UCSD-AML1 (cell line): ENCODE data around the gene PI4K2B.
"Not testable (repeated sequence)": the region's sequence is repeated elsewhere in the genome, so short reads cannot be mapped to it uniquely, and the experiment has no call there.

Experiments used
- DNase-seq: peaks from one replicate; lab custom pipeline; 2025; ENCODE audit not compliant: unreplicated experiment; lab: John Stamatoyannopoulos, UW

Gene PI4K2B

DNA sequence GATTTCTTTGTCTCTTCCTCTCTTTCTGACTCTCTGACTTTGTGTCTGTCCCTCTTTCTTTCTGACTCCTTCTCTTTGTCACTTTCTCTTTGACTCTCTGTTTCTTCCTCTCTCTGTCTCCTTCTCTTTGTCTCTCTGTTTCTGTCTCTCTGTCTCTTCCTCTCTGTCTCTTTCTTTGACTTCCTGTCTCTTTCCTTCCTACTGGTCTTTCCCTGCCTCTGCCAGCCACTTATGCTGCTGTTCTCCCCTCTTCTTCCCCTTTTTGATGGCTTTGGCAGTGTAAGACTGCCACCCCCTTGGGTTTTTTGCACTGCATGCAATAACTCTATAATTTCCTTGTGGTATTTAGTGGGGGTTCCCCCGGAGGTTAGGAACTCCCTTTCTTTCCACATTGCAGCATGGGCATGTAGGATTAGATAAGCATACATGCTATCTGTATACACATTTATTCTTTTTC, 6.9 kb downstream of the PI4K2B start:
- peak; percentile 31 for DNase-seq

- DNase-seq = not testable (repeated sequence)
Observed at GRCh38 chr4:25242195-25242594, 8.4 kb downstream of the PI4K2B start.

- DNase-seq = no peak
Observed at GRCh38 chr4:25245181-25245580, 11.3 kb downstream of the PI4K2B start.

DNA sequence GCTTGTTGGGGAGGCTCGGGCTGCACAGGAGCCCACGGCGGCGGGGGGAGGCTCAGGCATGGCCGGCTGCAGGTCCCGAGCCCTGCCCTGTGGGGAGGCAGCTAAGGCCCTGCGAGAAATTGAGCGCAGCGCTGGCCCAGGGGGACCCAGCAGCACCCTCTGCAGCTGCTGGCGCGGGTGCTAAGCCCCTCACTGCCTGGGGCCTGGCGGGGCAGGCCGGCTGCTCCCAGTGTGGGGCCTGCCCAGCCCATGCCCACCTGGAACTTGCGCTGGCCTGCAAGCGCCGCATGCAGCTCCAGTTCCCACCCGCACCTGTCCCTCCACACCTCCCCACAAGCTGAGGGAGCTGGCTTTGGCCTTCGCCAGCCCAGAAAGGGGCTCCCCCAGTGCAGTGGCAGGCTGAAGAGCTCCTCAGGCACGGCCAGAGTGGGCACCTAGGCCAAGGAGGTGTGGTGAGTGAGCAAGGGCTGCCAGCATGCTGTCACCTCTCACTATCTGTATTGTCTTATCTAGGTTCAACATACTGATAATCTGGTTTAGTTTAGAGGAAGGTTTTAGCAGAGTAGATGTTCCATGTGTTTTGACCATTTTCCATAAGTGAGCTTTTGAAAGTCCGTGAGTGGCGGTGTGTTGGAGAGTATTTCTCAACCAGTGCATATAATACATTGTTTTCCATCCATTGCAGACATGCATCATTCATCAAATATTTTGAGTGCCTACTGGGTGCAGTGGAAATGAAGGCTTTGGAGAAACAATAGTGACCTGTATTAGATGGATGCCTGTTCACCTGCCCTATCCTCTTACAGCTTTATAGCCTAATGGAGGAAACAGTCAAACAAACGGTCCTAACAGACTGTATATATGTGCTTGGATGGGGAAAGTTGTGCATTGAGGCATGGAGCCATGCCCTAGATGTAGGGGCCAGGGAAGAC, 13.1 kb downstream of the PI4K2B start:
- DNase-seq = no peak

DNA sequence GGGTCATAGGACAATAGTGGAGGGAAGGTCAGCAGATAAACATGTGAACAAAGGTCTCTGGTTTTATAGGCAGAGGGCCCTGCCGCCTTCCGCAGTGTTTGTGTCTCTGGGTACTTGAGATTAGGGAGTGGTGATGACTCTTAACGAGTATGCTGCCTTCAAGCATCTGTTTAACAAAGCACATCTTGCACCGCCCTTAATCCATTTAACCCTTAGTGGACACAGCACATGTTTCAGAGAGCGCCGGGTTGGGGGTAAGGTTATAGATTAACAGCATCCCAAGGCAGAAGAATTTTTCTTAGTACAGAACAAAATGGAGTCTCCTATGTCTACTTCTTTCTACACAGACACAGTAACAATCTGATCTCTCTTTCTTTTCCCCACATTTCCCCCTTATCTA, 15.0 kb downstream of the PI4K2B start:
- DNase-seq = not testable (repeated sequence)

GRCh38 chr4:25249494-25249893, 15.7 kb downstream of the PI4K2B start:
- not testable (repeated sequence) for DNase-seq

- no peak for DNase-seq
Observed at GRCh38 chr4:25252230-25253070, 18.6 kb downstream of the PI4K2B start.

GRCh38 chr4:25253071-25253445, 19.2 kb downstream of the PI4K2B start:
- no peak for DNase-seq

DNA sequence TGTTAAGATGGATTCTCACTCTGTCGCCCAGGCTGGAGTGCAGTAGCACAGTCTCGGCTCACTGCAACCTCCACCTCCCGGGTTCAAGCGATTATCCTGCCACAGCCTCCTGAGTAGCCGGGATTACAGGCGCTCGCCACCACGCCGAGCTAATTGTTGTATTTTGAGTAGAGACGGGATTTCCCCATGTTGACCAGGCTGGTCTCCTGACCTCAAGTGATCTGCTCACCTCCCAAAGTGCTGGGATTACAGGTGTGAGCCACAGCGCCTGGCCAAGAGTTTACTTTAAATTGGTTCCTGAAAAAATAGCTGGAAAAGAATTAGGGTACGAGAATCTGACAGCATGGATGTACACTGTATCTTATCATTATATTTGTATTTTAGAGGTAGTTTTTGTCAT, 20.0 kb downstream of the PI4K2B start:
- not testable (repeated sequence) for DNase-seq

DNA sequence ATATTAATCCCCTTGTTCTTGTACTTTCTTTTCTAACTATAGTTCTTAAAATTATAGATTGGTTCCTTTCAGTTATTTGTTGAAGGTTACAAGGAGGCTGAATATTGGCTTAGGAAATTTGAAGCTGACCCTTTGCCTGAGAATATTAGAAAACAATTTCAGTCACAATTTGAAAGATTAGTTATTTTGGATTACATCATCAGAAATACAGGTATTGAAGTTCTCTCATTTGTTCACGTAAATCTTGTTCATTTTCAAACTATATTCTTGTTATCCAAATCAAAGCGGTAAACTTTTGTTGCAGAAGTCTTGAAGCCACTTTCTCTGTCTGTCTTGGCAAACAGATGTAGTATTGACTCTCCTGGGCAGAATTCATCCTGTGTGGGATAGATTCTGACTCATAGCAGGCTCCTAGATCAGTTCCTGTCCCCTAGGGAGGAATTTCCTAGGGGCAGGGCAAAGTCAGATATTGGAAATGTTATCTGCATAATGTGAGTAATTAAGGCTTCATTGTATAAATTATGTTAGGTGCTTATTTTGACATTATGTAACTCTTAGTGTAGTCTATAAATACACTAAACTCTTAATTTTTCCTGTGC, 25.2 kb downstream of the PI4K2B start:
- DNase-seq = no peak

DNA sequence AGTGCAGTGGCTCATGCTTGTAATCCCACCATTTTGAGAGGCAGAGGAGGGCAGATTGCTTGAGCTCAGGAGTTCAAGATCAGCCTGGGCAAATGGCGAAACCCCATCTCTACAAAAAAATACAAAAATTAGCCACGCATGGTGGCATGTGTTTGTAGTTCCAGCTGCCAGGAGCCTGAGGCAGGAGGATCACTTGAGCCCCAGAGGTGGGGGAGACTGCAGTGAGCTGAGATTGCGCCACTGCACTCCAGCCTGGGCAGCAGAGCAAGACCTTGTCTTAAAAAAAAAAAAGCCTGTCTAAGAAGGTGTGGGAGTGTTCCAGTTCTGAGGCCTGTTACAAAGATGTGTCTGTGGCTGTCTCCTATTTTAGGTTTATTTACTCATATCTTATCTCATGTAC, 38.0 kb downstream of the PI4K2B start:
- DNase-seq = no peak

- DNase-seq = no peak
Observed at GRCh38 chr4:25280210-25280609, 46.4 kb downstream of the PI4K2B start.

GRCh38 chr4:25283948-25284347, 50.1 kb downstream of the PI4K2B start:
- DNase-seq = no peak

DNA sequence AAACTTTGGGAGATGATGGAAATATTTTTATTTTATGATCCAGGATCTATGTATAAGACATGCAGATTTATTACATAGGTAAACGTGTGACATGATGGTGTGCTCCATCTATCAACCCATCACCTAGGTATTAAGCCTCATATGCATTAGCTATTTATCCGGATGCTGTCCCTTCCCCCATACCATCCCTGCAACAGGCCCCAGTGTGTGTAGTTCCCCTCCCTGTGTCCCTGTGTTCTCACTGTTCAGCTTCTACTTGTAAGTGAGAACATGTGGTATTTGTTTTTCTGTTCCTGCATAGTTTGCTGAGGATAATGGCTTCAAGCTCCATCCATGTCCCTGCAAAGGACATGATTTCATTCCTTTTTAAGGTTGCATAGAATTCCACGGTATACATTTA, 50.6 kb downstream of the PI4K2B start:
- no peak for DNase-seq

GRCh38 chr4:25290490-25291067, 56.7 kb downstream of the PI4K2B start:
- DNase-seq = no peak

- DNase-seq = no peak
Observed at GRCh38 chr4:25291158-25291733, 57.4 kb downstream of the PI4K2B start.

DNA sequence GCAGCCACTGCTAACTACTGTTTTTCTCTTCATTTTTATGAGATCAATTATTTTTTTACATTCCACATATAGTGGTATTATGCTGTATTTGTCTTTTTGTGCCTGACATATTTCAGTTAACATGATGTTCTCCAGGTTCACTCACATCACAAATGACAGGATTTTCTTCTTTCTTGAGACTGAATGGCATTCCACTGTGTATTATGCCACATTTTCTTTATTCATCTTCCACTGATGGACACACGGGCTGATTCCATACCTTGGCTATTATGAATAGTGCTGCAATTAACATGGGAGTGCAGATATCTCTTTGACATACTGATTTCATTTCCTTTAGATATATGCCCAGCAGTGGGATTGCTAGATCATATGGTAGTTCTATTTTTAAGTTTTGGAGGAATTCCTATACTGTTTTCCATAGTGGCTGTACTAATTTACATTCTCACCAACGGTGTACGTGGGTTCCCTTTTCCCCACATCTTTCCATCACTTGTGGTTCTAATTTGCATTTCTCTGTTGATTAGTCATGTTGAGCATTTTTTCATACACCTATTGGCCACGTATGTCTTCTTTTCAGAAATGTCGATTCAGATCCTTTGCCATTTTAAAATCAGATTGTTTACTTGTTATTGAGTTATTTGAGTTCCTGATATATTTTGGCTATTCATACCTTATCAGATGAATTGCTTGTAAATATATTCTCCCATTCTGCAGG, 63.9 kb downstream of the PI4K2B start:
- DNase-seq = no peak

DNA sequence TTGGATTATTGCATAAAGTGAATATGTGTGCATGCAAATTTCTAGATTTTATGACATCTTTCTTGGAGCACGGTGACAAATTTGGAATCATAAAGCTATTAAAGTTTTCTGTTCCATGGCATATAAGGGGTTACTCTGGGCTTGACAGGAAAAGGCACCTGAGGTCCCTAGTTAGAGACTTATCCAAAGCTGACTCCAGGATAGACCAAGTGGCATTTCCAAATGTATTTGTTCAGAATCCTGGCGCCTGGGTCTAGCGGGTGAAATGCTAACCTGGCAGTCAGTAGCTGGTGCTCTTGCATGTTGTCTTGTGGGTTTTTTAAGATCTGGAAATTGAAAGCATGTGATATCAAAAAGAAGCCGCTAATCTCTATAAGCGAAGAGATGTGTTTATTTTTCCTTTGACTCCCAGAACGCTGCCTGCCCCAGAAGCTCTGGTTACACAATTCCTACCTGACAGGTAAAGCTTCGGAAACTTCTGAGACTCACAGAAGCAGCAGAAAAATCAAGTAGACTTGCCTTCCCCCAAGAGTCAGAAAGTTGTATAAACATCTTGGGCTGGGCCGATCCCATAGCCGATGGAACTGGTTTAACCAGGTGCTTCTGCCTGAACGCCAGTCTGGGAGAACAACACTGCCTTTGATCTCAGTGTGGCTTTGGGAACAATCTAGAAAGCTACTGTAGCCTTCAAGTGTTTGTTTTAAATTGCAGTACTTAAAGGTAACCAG, 65.8 kb downstream of the PI4K2B start:
- no peak for DNase-seq

DNA sequence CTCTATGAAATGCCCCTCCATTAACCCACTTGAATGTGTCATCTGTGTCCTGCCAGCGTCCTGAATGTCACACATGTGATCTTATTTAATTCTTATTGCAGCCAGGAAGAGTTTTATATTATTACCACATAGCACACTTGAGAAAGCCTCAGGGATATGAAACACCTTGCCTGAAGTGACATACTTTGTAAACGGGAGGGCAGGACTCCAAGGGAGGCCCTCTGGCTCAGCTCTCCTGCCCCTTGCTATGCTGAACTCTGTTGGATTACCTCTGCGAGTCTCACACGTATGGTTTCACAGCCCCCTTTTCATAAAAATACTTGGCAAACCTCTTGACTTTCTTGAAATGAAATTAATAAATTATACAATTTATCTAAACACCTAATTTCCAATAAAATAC, 67.6 kb downstream of the PI4K2B start:
- no peak for DNase-seq
